SK-N-SH (cell line): ENCODE measurements around the gene SLC35A4.

Experiments used
- CTCF ChIP-seq: fragments of 200-600 bp; sonication (generic); IDR thresholded peaks from 2 replicates; pipeline ENCODE4 v1.6.1; 2017; ENCODE audit warnings: antibody characterized with exemption, mild to moderate bottlenecking, moderate library complexity
- EP300 ChIP-seq, 2 experiments: IDR thresholded peaks; 2 replicates each; pipeline versions ENCODE4 v1.4.0 to v1.6.1; 2012; ENCODE audit warnings: borderline replicate concordance in 1 of 2, low read depth in 1 of 2, low read length in 1 of 2
- FOXM1 ChIP-seq: IDR thresholded peaks from 2 replicates; pipeline ENCODE4 v1.4.0; 2012; ENCODE audit warnings: low read depth, mild to moderate bottlenecking
- POLR2AphosphoS5 ChIP-seq: IDR thresholded peaks from 2 replicates; pipeline ENCODE4 v1.6.1; 2012; ENCODE audit warnings: low read depth, low read length
- REST ChIP-seq: IDR thresholded peaks from 2 replicates; pipeline ENCODE4 v1.6.1; 2012; ENCODE audit warnings: mild to moderate bottlenecking, low read depth, low read length, moderate library complexity
- USF1 ChIP-seq: IDR thresholded peaks from 2 replicates; pipeline ENCODE4 v1.4.0; 2012; ENCODE audit warnings: low read depth, borderline replicate concordance

- TF ChIP-seq POLR2AphosphoS5 (no peak), CTCF (no peak), FOXM1 (no peak), EP300 (IDR thresholded peaks at IDR 0.05; ENCODE audit: borderline replicate concordance in 1 of 2, low read depth in 1 of 2, low read length in 1 of 2) (no peak), USF1 (no peak), REST (no peak)
Measured at GRCh38 chr5:140595538-140596300, 31.1 kb downstream of the SLC35A4 start.
